ENCODE data around the gene VSIG10L2. TPM values are rescaled to one million over a fixed set of nuclear protein-coding genes. Genes with fewer than 3 reads are reported as not detected.

The VSIG10L2 gene
- total RNA-seq, 5 donors from 2014 or later (not counting 1 experiment from before 2014, with no cell fraction given), result not detected

GRCh38 chr11:125968354-125968753 lies 22.5 kb downstream of the VSIG10L2 start:
- CTCF ChIA-PET, result no interaction called here
- no peaks in the 10 kb centered on the region for H3K4me1 Mint-ChIP-seq

DNA sequence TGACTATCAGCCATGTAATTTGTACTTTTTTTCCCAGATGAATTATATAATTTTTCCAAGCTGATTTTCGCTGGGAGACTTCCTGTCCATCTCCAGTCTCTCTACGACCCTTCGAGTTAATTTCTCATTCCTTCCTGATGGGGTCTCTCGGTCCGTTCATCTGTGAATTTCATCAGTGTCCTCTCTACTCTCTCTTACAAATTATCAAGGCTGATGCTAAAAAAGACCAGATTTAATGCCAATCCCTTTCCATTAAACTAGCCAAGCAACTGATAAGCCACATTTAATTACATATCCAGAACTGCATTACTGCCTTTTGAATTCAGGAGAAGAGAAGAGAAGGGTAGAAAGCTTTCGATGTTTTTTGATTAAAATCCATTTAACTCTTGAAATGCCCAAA lies 25.8 kb downstream of the VSIG10L2 start:
- Histone ChIP-seq H3K27me3 (replicated peaks in 1 of 2; ENCODE audit: control insufficient read depth in 2 of 2, extremely low read depth in 1 of 2, insufficient read depth in 2 of 2, low read length in 1 of 2) (no peaks in the 10 kb centered on the region), H3K27ac (ENCODE audit: low read length) (no peak overlapping the region), H3K4me3 (ENCODE audit: control insufficient read depth in 1 of 2, extremely low read depth in 1 of 2, low read length in 1 of 2) (no peak overlapping the region), H3K4me1 (ENCODE audit: control insufficient read depth in 1 of 2, extremely low read depth in 1 of 2, insufficient read depth in 2 of 2, low read length in 2 of 2) (no peaks in the 10 kb centered on the region), H3K9me3 (no peaks in the 10 kb centered on the region), H3K36me3 (ENCODE audit: control insufficient read depth in 2 of 2, extremely low read depth in 1 of 2, insufficient read depth in 1 of 2, low read length in 1 of 2) (no peaks in the 10 kb centered on the region)
- ChIA-PET CTCF (no interaction called here), POLR2A (no interaction called here)
- no peaks in the 10 kb centered on the region for H3K36me3 Mint-ChIP-seq
- H3K4me3 Mint-ChIP-seq, result no peak overlapping the region
- H3K27ac Mint-ChIP-seq, result no peak overlapping the region
- ATAC-seq (replicated peaks in 1 of 4) (no peak), DNase-seq (no peak)
- no peaks in the 10 kb centered on the region for H3K4me1 Mint-ChIP-seq
- H3K27me3 Mint-ChIP-seq, result no peaks in the 10 kb centered on the region
- 75% methylated on average over 5 of the region's 6 CpGs for WGBS (ENCODE audit: insufficient coverage)
- no peaks in the 10 kb centered on the region for H3K9me3 Mint-ChIP-seq

More at GRCh38 chr11:125968354-125968753, 22.5 kb downstream of the VSIG10L2 start:
- Mint-ChIP-seq H3K27me3 (no peaks in the 10 kb centered on the region), H3K36me3 (peaks cover 4% of the 10 kb centered on the region), H3K4me3 (no peak overlapping the region), H3K27ac (no peak overlapping the region), H3K9me3 (no peaks in the 10 kb centered on the region)
- H3K4me1 ChIP-seq (ENCODE audit: control insufficient read depth in 1 of 2, extremely low read depth in 1 of 2, insufficient read depth in 2 of 2, low read length in 2 of 2), result no peaks in the 10 kb centered on the region
- DNase-seq (no peak), ATAC-seq (replicated peaks in 1 of 4) (no peak)
- no peaks in the 10 kb centered on the region for H3K9me3 ChIP-seq
- H3K27ac ChIP-seq (ENCODE audit: low read length), result no peak overlapping the region
- no peaks in the 10 kb centered on the region for H3K27me3 ChIP-seq (replicated peaks in 1 of 2; ENCODE audit: control insufficient read depth in 2 of 2, extremely low read depth in 1 of 2, insufficient read depth in 2 of 2, low read length in 1 of 2)
- POLR2A ChIA-PET, result no interaction called here
- H3K4me3 ChIP-seq (ENCODE audit: control insufficient read depth in 1 of 2, extremely low read depth in 1 of 2, low read length in 1 of 2), result no peak overlapping the region
- WGBS (ENCODE audit: insufficient coverage), result no CpG with 5 or more reads among the region's 7 CpGs
- H3K36me3 ChIP-seq (ENCODE audit: control insufficient read depth in 2 of 2, extremely low read depth in 1 of 2, insufficient read depth in 1 of 2, low read length in 1 of 2), result no peaks in the 10 kb centered on the region

- Mint-ChIP-seq H3K27me3 (no peaks in the 10 kb centered on the region), H3K4me1 (no peaks in the 10 kb centered on the region), H3K27ac (no peak overlapping the region), H3K9me3 (no peaks in the 10 kb centered on the region), H3K36me3 (no peaks in the 10 kb centered on the region), H3K4me3 (no peak overlapping the region)
- no peak overlapping the region for H3K27ac ChIP-seq (ENCODE audit: low read length)
- H3K9me3 ChIP-seq, result no peaks in the 10 kb centered on the region
- ATAC-seq (replicated peaks in 1 of 4) (no peak), DNase-seq (no peak)
- no peaks in the 10 kb centered on the region for H3K27me3 ChIP-seq (replicated peaks in 1 of 2; ENCODE audit: control insufficient read depth in 2 of 2, extremely low read depth in 1 of 2, insufficient read depth in 2 of 2, low read length in 1 of 2)
- no peaks in the 10 kb centered on the region for H3K36me3 ChIP-seq (ENCODE audit: control insufficient read depth in 2 of 2, extremely low read depth in 1 of 2, insufficient read depth in 1 of 2, low read length in 1 of 2)
- H3K4me1 ChIP-seq (ENCODE audit: control insufficient read depth in 1 of 2, extremely low read depth in 1 of 2, insufficient read depth in 2 of 2, low read length in 2 of 2), result no peaks in the 10 kb centered on the region
- H3K4me3 ChIP-seq (ENCODE audit: control insufficient read depth in 1 of 2, extremely low read depth in 1 of 2, low read length in 1 of 2), result no peak overlapping the region
- POLR2A ChIA-PET, result no interaction called here
- CTCF ChIA-PET, result no interaction called here
Observed at GRCh38 chr11:125974284-125974683, 28.4 kb downstream of the VSIG10L2 start.

DNA sequence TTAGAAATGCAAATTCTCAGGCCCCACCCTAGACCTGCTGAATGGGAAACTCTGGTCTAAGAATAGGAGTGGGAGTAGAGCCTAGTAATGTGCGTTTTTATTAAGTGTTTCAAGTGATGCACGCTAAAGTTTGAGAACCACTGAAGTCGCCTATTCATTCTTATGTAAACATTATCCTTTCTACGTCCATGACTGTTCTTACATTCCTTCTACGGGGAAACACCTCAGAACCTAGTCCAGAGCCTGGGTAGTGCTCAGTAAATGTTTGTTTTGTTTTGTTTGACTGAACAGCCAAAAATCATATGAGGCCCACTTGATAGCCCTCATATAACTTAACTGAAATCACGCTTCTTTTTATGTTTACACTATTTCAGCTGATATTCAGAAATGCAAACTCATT lies 29.8 kb downstream of the VSIG10L2 start:
- no peak for ATAC-seq (replicated peaks in 1 of 4)
- ChIA-PET CTCF (interaction anchor here in 1 of 2 donors (0.5 kb wide), 1 partner anchor 983 kb away, joined by 5 read pairs; no protein-coding TSS in a partner anchor), POLR2A (no interaction called here)
- no peaks in the 10 kb centered on the region for H3K36me3 Mint-ChIP-seq
- DNase-seq, result no peak
- no peak overlapping the region for H3K27ac Mint-ChIP-seq
- Histone ChIP-seq H3K4me3 (ENCODE audit: control insufficient read depth in 1 of 2, extremely low read depth in 1 of 2, low read length in 1 of 2) (no peak overlapping the region), H3K27me3 (replicated peaks in 1 of 2; ENCODE audit: control insufficient read depth in 2 of 2, extremely low read depth in 1 of 2, insufficient read depth in 2 of 2, low read length in 1 of 2) (no peaks in the 10 kb centered on the region), H3K36me3 (ENCODE audit: control insufficient read depth in 2 of 2, extremely low read depth in 1 of 2, insufficient read depth in 1 of 2, low read length in 1 of 2) (no peaks in the 10 kb centered on the region), H3K4me1 (ENCODE audit: control insufficient read depth in 1 of 2, extremely low read depth in 1 of 2, insufficient read depth in 2 of 2, low read length in 2 of 2) (no peaks in the 10 kb centered on the region), H3K27ac (ENCODE audit: low read length) (no peak overlapping the region), H3K9me3 (no peaks in the 10 kb centered on the region)
- no peaks in the 10 kb centered on the region for H3K9me3 Mint-ChIP-seq
- WGBS (ENCODE audit: insufficient coverage), result no CpG with 5 or more reads among the region's 6 CpGs
- H3K4me3 Mint-ChIP-seq, result no peak overlapping the region
- H3K27me3 Mint-ChIP-seq, result no peaks in the 10 kb centered on the region
- peaks cover 0 to 1% (median 0%) of the 10 kb centered on the region in 3 donors for H3K4me1 Mint-ChIP-seq

DNA sequence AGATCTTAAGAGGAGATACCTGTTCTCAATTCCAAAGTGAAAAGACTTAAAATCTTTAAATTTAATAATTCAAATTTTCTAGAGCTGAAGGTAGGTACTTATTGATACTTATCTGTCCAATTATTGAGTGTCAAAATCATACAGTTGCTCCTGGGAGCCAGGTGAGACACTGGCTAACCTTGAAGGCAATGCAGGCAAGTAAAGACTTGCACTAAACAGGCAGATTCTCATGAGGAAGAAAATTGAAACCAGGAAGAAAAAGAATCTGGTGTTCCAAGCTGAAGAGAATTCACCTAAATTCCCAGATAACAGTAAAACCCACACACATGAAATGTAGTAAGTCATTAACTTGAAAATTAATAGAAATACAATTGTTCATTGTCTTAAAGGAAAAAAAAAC lies 30.3 kb downstream of the VSIG10L2 start:
- H3K27ac Mint-ChIP-seq, result no peak overlapping the region
- H3K4me3 ChIP-seq (ENCODE audit: control insufficient read depth in 1 of 2, extremely low read depth in 1 of 2, low read length in 1 of 2), result no peak overlapping the region
- H3K36me3 ChIP-seq (ENCODE audit: control insufficient read depth in 2 of 2, extremely low read depth in 1 of 2, insufficient read depth in 1 of 2, low read length in 1 of 2), result no peaks in the 10 kb centered on the region
- CTCF ChIA-PET, result interaction anchor here in 1 of 2 donors (0.5 kb wide), 1 partner anchor 984 kb away, joined by 5 read pairs; no protein-coding TSS in a partner anchor
- ATAC-seq (replicated peaks in 1 of 4), result no peak
- no peaks in the 10 kb centered on the region for H3K4me1 ChIP-seq (ENCODE audit: control insufficient read depth in 1 of 2, extremely low read depth in 1 of 2, insufficient read depth in 2 of 2, low read length in 2 of 2)
- H3K4me3 Mint-ChIP-seq, result no peak overlapping the region
- no peaks in the 10 kb centered on the region for H3K27me3 ChIP-seq (replicated peaks in 1 of 2; ENCODE audit: control insufficient read depth in 2 of 2, extremely low read depth in 1 of 2, insufficient read depth in 2 of 2, low read length in 1 of 2)
- H3K36me3 Mint-ChIP-seq, result no peaks in the 10 kb centered on the region
- no peaks in the 10 kb centered on the region for H3K9me3 ChIP-seq
- H3K27ac ChIP-seq (ENCODE audit: low read length), result no peak overlapping the region
- no peaks in the 10 kb centered on the region for H3K27me3 Mint-ChIP-seq
- POLR2A ChIA-PET, result no interaction called here
- no peaks in the 10 kb centered on the region for H3K9me3 Mint-ChIP-seq
- no peak for DNase-seq
- peaks cover 0 to 1% (median 0%) of the 10 kb centered on the region in 3 donors for H3K4me1 Mint-ChIP-seq

GRCh38 chr11:125977333-125977732 lies 31.5 kb downstream of the VSIG10L2 start:
- Histone ChIP-seq H3K36me3 (ENCODE audit: control insufficient read depth in 2 of 2, extremely low read depth in 1 of 2, insufficient read depth in 1 of 2, low read length in 1 of 2) (no peaks in the 10 kb centered on the region), H3K27ac (ENCODE audit: low read length) (no peak overlapping the region), H3K4me3 (ENCODE audit: control insufficient read depth in 1 of 2, extremely low read depth in 1 of 2, low read length in 1 of 2) (no peak overlapping the region), H3K27me3 (replicated peaks in 1 of 2; ENCODE audit: control insufficient read depth in 2 of 2, extremely low read depth in 1 of 2, insufficient read depth in 2 of 2, low read length in 1 of 2) (no peaks in the 10 kb centered on the region), H3K4me1 (ENCODE audit: control insufficient read depth in 1 of 2, extremely low read depth in 1 of 2, insufficient read depth in 2 of 2, low read length in 2 of 2) (no peaks in the 10 kb centered on the region), H3K9me3 (no peaks in the 10 kb centered on the region)
- no peak overlapping the region for H3K27ac Mint-ChIP-seq
- no peak for ATAC-seq (replicated peaks in 1 of 4)
- H3K36me3 Mint-ChIP-seq, result no peaks in the 10 kb centered on the region
- no peaks in the 10 kb centered on the region for H3K9me3 Mint-ChIP-seq
- peaks cover 0 to 1% (median 0%) of the 10 kb centered on the region in 3 donors for H3K4me1 Mint-ChIP-seq
- CTCF ChIA-PET, result no interaction called here
- no peak overlapping the region for H3K4me3 Mint-ChIP-seq
- no peak for DNase-seq
- WGBS (ENCODE audit: insufficient coverage), result no CpG with 5 or more reads among the region's 3 CpGs
- H3K27me3 Mint-ChIP-seq, result no peaks in the 10 kb centered on the region
- POLR2A ChIA-PET, result no interaction called here

DNA sequence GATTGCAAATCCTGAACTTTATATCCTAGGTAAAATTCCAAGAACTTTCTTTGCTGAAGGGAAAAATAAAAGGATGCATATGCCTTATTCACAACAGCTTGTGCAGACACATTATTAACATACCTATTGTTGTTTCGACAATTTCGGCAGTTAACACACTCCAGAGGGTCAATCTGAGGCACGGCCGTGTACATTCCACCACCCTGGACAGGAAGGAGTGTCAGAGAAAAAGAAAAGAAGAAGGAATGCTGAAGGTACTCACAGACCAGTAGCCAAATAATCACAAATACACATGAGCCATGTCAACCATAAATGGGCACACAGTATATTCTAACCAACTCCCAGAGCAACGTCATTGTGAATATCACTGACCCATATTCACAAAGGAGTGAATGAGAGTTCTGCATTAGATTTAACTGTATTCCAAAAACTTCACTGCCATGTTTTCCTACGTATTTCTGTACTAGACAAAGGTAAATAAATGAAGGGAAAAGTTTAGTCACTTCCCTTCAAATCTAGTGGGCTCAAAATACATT lies 32.4 kb downstream of the VSIG10L2 start:
- Histone ChIP-seq H3K9me3 (no peaks in the 10 kb centered on the region), H3K27ac (ENCODE audit: low read length) (no peak overlapping the region), H3K36me3 (ENCODE audit: control insufficient read depth in 2 of 2, extremely low read depth in 1 of 2, insufficient read depth in 1 of 2, low read length in 1 of 2) (no peaks in the 10 kb centered on the region), H3K4me3 (ENCODE audit: control insufficient read depth in 1 of 2, extremely low read depth in 1 of 2, low read length in 1 of 2) (no peak overlapping the region), H3K4me1 (ENCODE audit: control insufficient read depth in 1 of 2, extremely low read depth in 1 of 2, insufficient read depth in 2 of 2, low read length in 2 of 2) (no peaks in the 10 kb centered on the region), H3K27me3 (replicated peaks in 1 of 2; ENCODE audit: control insufficient read depth in 2 of 2, extremely low read depth in 1 of 2, insufficient read depth in 2 of 2, low read length in 1 of 2) (no peaks in the 10 kb centered on the region)
- POLR2A ChIA-PET, result no interaction called here
- ATAC-seq (replicated peaks in 1 of 4), result no peak
- Mint-ChIP-seq H3K4me1 (peaks cover 0 to 1% (median 0%) of the 10 kb centered on the region in 3 donors), H3K27ac (no peak overlapping the region), H3K27me3 (no peaks in the 10 kb centered on the region), H3K9me3 (no peaks in the 10 kb centered on the region), H3K4me3 (no peak overlapping the region), H3K36me3 (no peaks in the 10 kb centered on the region)
- DNase-seq, result no peak
- no CpG with 5 or more reads among the region's 6 CpGs for WGBS (ENCODE audit: insufficient coverage)
- CTCF ChIA-PET, result no interaction called here
